DND-41 (cell line): ENCODE data around the gene RAMACL.

Source experiments
- ATAC-seq: fragments of 200-7000 bp; cut with Tn5 transposase; 3 replicates; pipeline ENCODE4 v1.9.1; 2021; ENCODE audit warnings: low read depth; ENCODE audit not compliant: insufficient read depth
- DNase-seq: peaks from one replicate; pipeline ENCODE4 v3.0.0-alpha.2; 2020
- H2AFZ ChIP-seq: 2 replicates; pipeline ENCODE4 v1.6.0; 2012; ENCODE audit warnings: low read depth, low read length
- H3K27ac ChIP-seq: 2 replicates; pipeline ENCODE4 v1.5.1; 2012; ENCODE audit warnings: low read length, inconsistent platforms
- H3K27me3 ChIP-seq: fragments of 200-600 bp; sonication (generic); 2 replicates; pipeline ENCODE4 v1.6.0; 2012; ENCODE audit warnings: low read length, mild to moderate bottlenecking, inconsistent platforms; ENCODE audit not compliant: insufficient read depth, poor library complexity
- H3K36me3 ChIP-seq: 2 replicates; pipeline ENCODE4 v1.5.1; 2012; ENCODE audit warnings: low read length, inconsistent platforms; ENCODE audit not compliant: insufficient read depth
- H3K4me1 ChIP-seq: 2 replicates; pipeline ENCODE4 v1.5.1; 2012; ENCODE audit warnings: mild to moderate bottlenecking, low read length; ENCODE audit not compliant: insufficient read depth
- H3K4me2 ChIP-seq: 2 replicates; pipeline ENCODE4 v1.6.0; 2012; ENCODE audit warnings: mild to moderate bottlenecking, moderate library complexity, low read length, inconsistent platforms; ENCODE audit not compliant: insufficient read depth
- H3K4me3 ChIP-seq, 2 experiments: fragments of 200-600 bp in 1 of 2; shearing (Covaris generic) in 1 of 2; 2 replicates each; pipeline ENCODE4 v1.5.1; 2012 to 2016; ENCODE audit warnings: inconsistent platforms in 2 of 2, low read length in 2 of 2, mild to moderate bottlenecking in 2 of 2, low read depth in 1 of 2, moderate library complexity in 1 of 2
- H3K79me2 ChIP-seq: 2 replicates; pipeline ENCODE4 v1.6.0; 2012; ENCODE audit warnings: low read length, inconsistent platforms; ENCODE audit not compliant: insufficient read depth
- H3K9ac ChIP-seq: 2 replicates; pipeline ENCODE4 v1.6.0; 2012; ENCODE audit warnings: low read depth, mild to moderate bottlenecking, inconsistent platforms, low read length, moderate library complexity
- H3K9me3 ChIP-seq: 2 replicates; pipeline ENCODE4 v1.5.1; 2012; ENCODE audit warnings: low read length, moderate library complexity, mild to moderate bottlenecking, inconsistent platforms; ENCODE audit not compliant: insufficient read depth, severe bottlenecking
- H4K20me1 ChIP-seq: 2 replicates; pipeline ENCODE4 v1.6.0; 2012; ENCODE audit warnings: low read length; ENCODE audit not compliant: insufficient read depth
- EZH2 ChIP-seq: IDR thresholded peaks from 3 replicates; pipeline ENCODE4 v1.6.1; 2012; ENCODE audit warnings: borderline replicate concordance, low read depth, mild to moderate bottlenecking, moderate library complexity, low read length, inconsistent platforms; ENCODE audit not compliant: severe bottlenecking
- TF ChIP-seq, protein P1 (sequence below): IDR thresholded peaks from 2 replicates; pipeline ENCODE4 v1.5.1; 2012; ENCODE audit warnings: borderline replicate concordance, low read length, moderate library complexity, mild to moderate bottlenecking; ENCODE audit not compliant: poor library complexity, severe bottlenecking; ENCODE audit errors: extremely low read depth

Gene RAMACL

GRCh38 chr6:166558156-166559005 lies 28.1 kb downstream of the RAMACL start:
- TF ChIP-seq EZH2, result no peak

GRCh38 chr6:166556863-166557322 lies 29.6 kb downstream of the RAMACL start:
- no peak for TF ChIP-seq EZH2
- TF ChIP-seq, protein P1, sequence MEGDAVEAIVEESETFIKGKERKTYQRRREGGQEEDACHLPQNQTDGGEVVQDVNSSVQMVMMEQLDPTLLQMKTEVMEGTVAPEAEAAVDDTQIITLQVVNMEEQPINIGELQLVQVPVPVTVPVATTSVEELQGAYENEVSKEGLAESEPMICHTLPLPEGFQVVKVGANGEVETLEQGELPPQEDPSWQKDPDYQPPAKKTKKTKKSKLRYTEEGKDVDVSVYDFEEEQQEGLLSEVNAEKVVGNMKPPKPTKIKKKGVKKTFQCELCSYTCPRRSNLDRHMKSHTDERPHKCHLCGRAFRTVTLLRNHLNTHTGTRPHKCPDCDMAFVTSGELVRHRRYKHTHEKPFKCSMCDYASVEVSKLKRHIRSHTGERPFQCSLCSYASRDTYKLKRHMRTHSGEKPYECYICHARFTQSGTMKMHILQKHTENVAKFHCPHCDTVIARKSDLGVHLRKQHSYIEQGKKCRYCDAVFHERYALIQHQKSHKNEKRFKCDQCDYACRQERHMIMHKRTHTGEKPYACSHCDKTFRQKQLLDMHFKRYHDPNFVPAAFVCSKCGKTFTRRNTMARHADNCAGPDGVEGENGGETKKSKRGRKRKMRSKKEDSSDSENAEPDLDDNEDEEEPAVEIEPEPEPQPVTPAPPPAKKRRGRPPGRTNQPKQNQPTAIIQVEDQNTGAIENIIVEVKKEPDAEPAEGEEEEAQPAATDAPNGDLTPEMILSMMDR, result no peak
- Histone ChIP-seq H4K20me1 (no peaks in the 10 kb centered on the region), H3K36me3 (no peaks in the 10 kb centered on the region), H3K27me3 (no peaks in the 10 kb centered on the region), H3K79me2 (no peaks in the 10 kb centered on the region), H3K4me2 (no peak overlapping the region), H3K27ac (no peak overlapping the region), H3K4me3 (no peak overlapping the region), H3K9me3 (peaks cover 3% of the 10 kb centered on the region), H3K4me1 (peaks cover 6% of the 10 kb centered on the region; the same call in 1 of the 2 replicates), H3K9ac (no peak overlapping the region), H2AFZ (no peak overlapping the region)
- DNase-seq (peak; percentile 27), ATAC-seq (peak; percentile 82)

More at GRCh38 chr6:166558156-166559005, 28.1 kb downstream of the RAMACL start:
- H3K4me2 ChIP-seq, result no peak overlapping the region
- no peaks in the 10 kb centered on the region for H4K20me1 ChIP-seq
- no peak overlapping the region for H3K9ac ChIP-seq
- ATAC-seq (no peak), DNase-seq (no peak)
- no peak overlapping the region for H3K4me3 ChIP-seq
- peaks cover 6% of the 10 kb centered on the region; the same call in 1 of the 2 replicates for H3K4me1 ChIP-seq
- H3K79me2 ChIP-seq, result no peaks in the 10 kb centered on the region
- no peak overlapping the region for H2AFZ ChIP-seq
- H3K27me3 ChIP-seq, result no peaks in the 10 kb centered on the region
- peaks cover 3% of the 10 kb centered on the region for H3K9me3 ChIP-seq
- no peaks in the 10 kb centered on the region for H3K36me3 ChIP-seq
- no peak overlapping the region for H3K27ac ChIP-seq

DNA sequence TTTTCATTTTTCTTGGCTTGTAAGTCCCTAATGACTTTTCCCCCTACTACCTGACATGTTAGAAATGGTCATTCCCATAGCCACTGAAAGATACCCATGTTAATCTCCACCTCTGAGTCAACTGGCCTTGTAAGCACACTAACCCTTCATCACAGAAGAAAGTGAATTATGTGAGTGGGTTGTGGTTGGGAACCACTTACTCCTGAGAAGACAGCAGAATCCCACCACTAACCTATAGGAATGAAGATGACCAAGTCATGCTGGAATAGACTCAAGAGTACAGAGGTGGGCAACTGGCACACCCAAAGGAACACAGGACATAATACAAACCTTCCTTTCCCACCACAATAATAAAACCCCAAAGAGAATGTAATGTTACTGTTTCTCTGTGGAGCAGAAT lies 30.1 kb downstream of the RAMACL start:
- Histone ChIP-seq H3K27ac (no peak overlapping the region), H3K4me1 (peaks cover 6% of the 10 kb centered on the region; the same call in 1 of the 2 replicates), H2AFZ (no peak overlapping the region), H3K79me2 (no peaks in the 10 kb centered on the region), H3K9me3 (peaks cover 3% of the 10 kb centered on the region), H3K27me3 (no peaks in the 10 kb centered on the region), H3K36me3 (no peaks in the 10 kb centered on the region), H3K4me2 (no peak overlapping the region), H4K20me1 (no peaks in the 10 kb centered on the region), H3K9ac (no peak overlapping the region), H3K4me3 (no peak overlapping the region)
- no peak for ATAC-seq
- DNase-seq, result no peak
- TF ChIP-seq, protein P1, result no peak
- TF ChIP-seq EZH2, result no peak

- no peaks in the 10 kb centered on the region for H4K20me1 ChIP-seq
- H3K4me3 ChIP-seq, result no peak overlapping the region
- DNase-seq (no peak), ATAC-seq (no peak)
- H3K4me1 ChIP-seq, result peaks cover 6% of the 10 kb centered on the region; the same call in 1 of the 2 replicates
- H2AFZ ChIP-seq, result no peak overlapping the region
- no peak overlapping the region for H3K4me2 ChIP-seq
- no peak overlapping the region for H3K9ac ChIP-seq
- no peak for TF ChIP-seq EZH2
- TF ChIP-seq, protein P1, result no peak
- H3K9me3 ChIP-seq, result peaks cover 3% of the 10 kb centered on the region
- H3K79me2 ChIP-seq, result no peaks in the 10 kb centered on the region
- H3K36me3 ChIP-seq, result no peaks in the 10 kb centered on the region
- no peak overlapping the region for H3K27ac ChIP-seq
- H3K27me3 ChIP-seq, result no peaks in the 10 kb centered on the region
Measured at GRCh38 chr6:166555086-166555485, 31.4 kb downstream of the RAMACL start.
